ENCODE data around the gene SLC43A1. TPM values are rescaled to one million over a fixed set of nuclear protein-coding genes. Genes with fewer than 3 reads are reported as not detected.
A peak's percentile ranks its signal among the peaks of the same experiment; 100 is the strongest.

SLC43A1 gene
- total RNA-seq, 1 donor from 2014 or later, result 3.3 TPM

DNA sequence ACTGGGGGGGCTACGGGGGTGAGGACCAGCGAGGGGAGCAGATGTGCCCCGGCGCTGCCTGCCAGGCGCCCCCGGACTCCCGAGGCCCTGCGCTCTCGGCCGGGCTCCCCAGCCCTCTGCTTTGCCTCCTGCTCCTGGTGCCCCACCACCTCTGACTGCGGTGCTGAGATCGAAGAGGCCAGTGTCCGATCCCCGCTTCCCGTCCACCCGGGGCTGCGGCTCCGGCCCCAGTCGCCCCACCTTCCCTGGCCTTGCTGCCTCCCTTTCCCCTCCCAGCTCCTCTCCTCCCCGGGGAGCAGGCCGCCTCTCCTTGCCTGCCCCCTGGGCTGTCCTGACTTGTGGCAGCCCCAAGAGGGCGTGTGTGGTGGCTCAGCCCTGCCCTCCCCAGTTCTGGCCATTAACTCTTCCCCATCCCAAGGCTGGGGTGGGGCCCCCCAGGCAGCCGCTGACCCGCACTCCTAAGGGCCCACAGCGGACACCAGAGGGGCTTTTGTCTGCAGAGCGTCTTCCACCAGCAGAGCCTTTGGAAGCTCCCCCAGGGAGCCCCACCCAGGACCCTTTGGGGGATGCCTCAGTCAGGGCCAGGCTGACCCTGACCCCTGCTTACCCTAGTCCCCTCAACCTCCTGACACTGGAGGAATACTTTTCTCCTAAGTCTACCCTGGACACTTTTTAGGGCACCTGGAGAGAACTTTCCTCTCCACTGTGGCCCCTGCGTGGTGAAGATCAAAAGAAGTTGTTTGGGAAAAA, 38.6 kb downstream of the SLC43A1 start:
- Mint-ChIP-seq H3K9me3 (no peaks in the 10 kb centered on the region), H3K4me3 (peak overlapping the region; percentile 58), H3K4me1 (peaks cover 16% of the 10 kb centered on the region), H3K36me3 (no peaks in the 10 kb centered on the region), H3K27ac (no peak overlapping the region), H3K27me3 (ENCODE audit: low read depth) (peaks cover 96% of the 10 kb centered on the region)
- TF ChIP-seq, protein P1, sequence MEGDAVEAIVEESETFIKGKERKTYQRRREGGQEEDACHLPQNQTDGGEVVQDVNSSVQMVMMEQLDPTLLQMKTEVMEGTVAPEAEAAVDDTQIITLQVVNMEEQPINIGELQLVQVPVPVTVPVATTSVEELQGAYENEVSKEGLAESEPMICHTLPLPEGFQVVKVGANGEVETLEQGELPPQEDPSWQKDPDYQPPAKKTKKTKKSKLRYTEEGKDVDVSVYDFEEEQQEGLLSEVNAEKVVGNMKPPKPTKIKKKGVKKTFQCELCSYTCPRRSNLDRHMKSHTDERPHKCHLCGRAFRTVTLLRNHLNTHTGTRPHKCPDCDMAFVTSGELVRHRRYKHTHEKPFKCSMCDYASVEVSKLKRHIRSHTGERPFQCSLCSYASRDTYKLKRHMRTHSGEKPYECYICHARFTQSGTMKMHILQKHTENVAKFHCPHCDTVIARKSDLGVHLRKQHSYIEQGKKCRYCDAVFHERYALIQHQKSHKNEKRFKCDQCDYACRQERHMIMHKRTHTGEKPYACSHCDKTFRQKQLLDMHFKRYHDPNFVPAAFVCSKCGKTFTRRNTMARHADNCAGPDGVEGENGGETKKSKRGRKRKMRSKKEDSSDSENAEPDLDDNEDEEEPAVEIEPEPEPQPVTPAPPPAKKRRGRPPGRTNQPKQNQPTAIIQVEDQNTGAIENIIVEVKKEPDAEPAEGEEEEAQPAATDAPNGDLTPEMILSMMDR (IDR thresholded peaks at IDR 0.05; ENCODE audit: unreplicated experiment), result no peak
- no peak for DNase-seq (ENCODE audit: low spot score in 2 of 2, unreplicated experiment in 2 of 2)

DNA sequence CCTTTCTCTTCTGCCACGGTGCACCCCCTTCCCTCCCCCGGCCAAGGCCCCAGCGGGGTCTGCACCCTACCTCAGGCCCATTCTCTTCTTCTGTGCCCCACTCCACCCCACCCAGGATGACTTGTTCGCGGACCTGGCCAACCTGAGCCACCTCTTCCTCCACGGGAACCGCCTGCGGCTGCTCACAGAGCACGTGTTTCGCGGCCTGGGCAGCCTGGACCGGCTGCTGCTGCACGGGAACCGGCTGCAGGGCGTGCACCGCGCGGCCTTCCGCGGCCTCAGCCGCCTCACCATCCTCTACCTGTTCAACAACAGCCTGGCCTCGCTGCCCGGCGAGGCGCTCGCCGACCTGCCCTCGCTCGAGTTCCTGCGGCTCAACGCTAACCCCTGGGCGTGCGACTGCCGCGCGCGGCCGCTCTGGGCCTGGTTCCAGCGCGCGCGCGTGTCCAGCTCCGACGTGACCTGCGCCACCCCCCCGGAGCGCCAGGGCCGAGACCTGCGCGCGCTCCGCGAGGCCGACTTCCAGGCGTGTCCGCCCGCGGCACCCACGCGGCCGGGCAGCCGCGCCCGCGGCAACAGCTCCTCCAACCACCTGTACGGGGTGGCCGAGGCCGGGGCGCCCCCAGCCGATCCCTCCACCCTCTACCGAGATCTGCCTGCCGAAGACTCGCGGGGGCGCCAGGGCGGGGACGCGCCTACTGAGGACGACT, 39.3 kb downstream of the SLC43A1 start:
- no peak for DNase-seq (ENCODE audit: low spot score in 2 of 2, unreplicated experiment in 2 of 2)
- TF ChIP-seq, protein P1 (IDR thresholded peaks at IDR 0.05; ENCODE audit: unreplicated experiment), result no peak
- peaks cover 11% of the 10 kb centered on the region for H3K4me1 Mint-ChIP-seq
- no peaks in the 10 kb centered on the region for H3K36me3 Mint-ChIP-seq
- peak overlapping the region; percentile 58 for H3K4me3 Mint-ChIP-seq
- H3K9me3 Mint-ChIP-seq, result no peaks in the 10 kb centered on the region
- peaks cover 95% of the 10 kb centered on the region for H3K27me3 Mint-ChIP-seq (ENCODE audit: low read depth)
- H3K27ac Mint-ChIP-seq, result no peak overlapping the region

DNA sequence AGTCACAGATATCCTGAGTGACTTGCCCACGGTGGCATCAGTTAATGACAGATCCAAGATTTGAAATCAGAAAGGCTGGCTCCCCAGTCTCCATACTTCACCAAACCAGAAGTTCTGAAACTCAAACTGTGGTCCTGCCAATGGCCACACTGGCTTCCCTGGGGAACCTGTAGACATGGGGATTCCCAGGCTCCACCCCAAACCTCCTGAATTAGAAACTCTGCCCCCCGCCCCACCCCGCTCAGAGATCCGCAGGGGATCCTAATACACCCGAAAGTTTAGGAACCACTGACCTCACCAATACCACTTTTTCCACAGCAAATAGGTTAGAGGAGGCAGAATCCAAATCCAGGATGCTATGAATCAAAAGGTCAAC, 39.8 kb downstream of the SLC43A1 start:
- Mint-ChIP-seq H3K27ac (no peak overlapping the region), H3K36me3 (no peaks in the 10 kb centered on the region), H3K4me3 (peak overlapping the region; percentile 53), H3K27me3 (ENCODE audit: low read depth) (peaks cover 92% of the 10 kb centered on the region), H3K4me1 (peaks cover 11% of the 10 kb centered on the region), H3K9me3 (no peaks in the 10 kb centered on the region)
- TF ChIP-seq, protein P1 (IDR thresholded peaks at IDR 0.05; ENCODE audit: unreplicated experiment), result no peak
- DNase-seq (ENCODE audit: low spot score in 2 of 2, unreplicated experiment in 2 of 2), result no peak

DNA sequence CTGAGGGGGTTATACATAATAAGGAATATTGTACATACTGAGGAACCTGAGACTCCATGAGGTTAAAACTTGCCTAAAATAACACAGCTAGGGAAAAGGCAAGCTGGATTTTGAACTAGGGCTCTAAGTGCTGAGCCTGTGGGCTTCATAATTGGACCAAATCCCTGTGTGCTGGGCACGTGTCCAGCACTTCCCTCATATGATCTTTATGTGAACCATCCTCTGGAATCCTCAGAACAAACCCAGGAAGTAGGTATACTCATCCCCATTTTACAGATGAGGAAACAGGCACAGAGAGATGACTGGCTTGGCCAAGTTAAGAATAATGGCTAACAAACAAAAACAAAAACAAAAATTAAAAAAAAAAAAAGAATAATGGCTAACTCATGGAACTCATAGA, 40.3 kb downstream of the SLC43A1 start:
- Mint-ChIP-seq H3K9me3 (no peaks in the 10 kb centered on the region), H3K4me1 (peaks cover 11% of the 10 kb centered on the region), H3K36me3 (no peaks in the 10 kb centered on the region), H3K4me3 (no peak overlapping the region), H3K27ac (no peak overlapping the region), H3K27me3 (ENCODE audit: low read depth) (peaks cover 90% of the 10 kb centered on the region)
- TF ChIP-seq, protein P1 (IDR thresholded peaks at IDR 0.05; ENCODE audit: unreplicated experiment), result no peak
- DNase-seq (ENCODE audit: low spot score in 2 of 2, unreplicated experiment in 2 of 2), result no peak

DNA sequence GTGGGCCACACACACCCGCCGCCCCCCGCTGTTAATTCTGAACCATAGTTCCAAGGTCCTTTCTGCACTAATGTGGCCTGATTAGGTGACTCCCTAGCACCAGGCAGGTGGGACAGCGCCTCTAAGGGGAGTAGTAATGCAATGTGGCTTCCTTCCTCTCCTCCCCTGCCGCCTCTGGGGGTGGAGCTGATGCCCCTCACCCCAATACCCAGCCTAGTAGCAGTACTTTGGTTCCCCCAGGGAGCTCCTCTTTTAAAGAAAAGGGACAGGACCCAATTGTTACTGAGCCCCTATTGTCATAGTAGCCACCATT, 40.7 kb downstream of the SLC43A1 start:
- no peak overlapping the region for H3K4me3 Mint-ChIP-seq
- H3K9me3 Mint-ChIP-seq, result no peaks in the 10 kb centered on the region
- peaks cover 11% of the 10 kb centered on the region for H3K4me1 Mint-ChIP-seq
- H3K27me3 Mint-ChIP-seq (ENCODE audit: low read depth), result peaks cover 91% of the 10 kb centered on the region
- no peak overlapping the region for H3K27ac Mint-ChIP-seq
- H3K36me3 Mint-ChIP-seq, result no peaks in the 10 kb centered on the region
- TF ChIP-seq, protein P1 (IDR thresholded peaks at IDR 0.05; ENCODE audit: unreplicated experiment), result no peak
- DNase-seq (ENCODE audit: low spot score in 2 of 2, unreplicated experiment in 2 of 2), result no peak
